HG03159 (cell line): ENCODE data around the gene CREB5.
"Not testable (repeated sequence)": the region's sequence is repeated elsewhere in the genome, so short reads cannot be mapped to it uniquely, and the experiment has no call there.

Source experiments
- ATAC-seq: cut with Tn5 transposase; IDR thresholded peaks from one replicate; pipeline ENCODE4 v1.9.1; 2021; ENCODE audit warnings: mild to moderate bottlenecking, moderate library complexity; ENCODE audit not compliant: unreplicated experiment

The CREB5 gene

DNA sequence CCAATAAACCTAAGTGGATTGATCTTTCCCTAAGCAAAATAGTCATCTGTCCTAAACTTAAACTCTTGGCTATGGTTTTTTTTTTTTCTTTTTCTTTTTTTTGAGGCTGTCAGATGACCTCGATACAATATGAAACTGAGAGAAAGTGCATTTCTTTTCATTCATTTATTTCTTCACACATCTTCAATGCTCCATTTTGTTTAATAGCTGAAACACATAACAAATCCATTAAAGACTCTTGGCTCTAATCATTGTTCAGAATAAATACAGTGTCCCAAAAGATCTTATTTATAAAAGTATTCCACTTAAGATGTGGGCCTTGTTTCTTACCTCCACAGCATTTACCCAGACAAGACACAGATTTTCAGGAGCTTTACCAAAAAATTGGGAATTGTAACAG is 350.3 kb downstream of the CREB5 start:
- ATAC-seq, result no peak

DNA sequence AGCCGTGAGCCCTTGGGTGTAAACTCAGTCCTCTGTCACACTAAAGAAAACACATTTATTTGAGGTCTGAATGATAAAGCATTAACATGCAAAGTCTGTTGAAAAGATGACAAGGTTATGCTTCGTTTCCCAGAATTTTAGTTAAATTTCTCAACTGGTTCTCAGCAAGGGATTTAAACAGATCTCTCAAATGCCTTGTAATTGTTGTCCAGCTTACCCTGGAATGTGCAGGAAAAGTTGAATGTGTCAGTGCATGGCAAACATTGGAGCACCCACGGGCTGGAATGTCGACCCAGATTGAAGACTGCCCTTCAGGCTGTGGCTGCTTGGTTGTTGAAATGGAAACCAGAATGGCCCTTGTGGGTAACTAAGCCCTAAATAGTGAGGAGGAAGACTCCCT is 354.0 kb downstream of the CREB5 start:
- ATAC-seq, result no peak

DNA sequence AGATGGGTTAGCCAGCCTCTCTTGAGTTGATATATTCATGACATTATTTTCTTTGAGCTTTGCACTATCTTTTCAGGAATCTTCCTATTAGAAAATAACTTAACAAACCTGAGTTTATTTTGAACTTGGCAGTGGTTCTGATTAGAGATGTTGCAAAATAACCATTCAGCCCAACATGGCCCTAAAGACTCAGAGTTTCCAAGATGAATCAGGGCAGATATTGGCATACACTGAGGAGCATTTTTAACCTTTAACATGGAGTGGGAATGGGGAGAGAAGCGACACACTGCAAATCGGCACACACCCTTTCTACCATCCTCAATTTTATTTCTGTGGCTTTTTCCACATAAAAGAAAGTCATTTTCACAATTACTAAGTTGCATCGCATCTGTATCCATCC is 355.0 kb downstream of the CREB5 start:
- ATAC-seq, result no peak

DNA sequence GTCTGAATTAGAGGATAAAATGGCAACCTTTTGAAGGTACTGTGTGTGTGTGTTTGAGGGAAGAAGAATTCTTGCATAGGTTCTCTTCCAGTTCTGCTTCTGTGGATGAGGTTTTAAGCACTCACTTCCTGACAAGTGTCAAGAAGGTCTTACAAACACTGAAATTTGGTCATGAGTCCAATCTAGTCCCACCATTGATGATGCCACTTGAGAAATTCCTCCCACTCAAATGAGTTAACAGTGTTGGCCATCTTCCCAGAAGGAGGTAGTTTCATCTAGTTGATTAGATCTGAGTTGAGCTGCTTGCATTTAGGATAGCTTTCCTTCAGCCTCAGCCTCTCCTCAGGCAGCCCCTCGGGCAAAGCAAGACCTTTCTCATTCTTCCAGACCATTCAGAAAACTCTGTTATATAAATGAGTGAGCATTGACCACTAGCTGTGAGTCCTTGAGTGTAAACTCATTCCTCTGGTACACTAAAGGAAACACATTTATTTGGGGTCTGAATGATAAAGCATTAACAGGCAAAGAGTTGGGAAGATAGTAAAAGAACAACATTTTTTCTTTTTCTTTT is 356.3 kb downstream of the CREB5 start:
- ATAC-seq, result no peak

DNA sequence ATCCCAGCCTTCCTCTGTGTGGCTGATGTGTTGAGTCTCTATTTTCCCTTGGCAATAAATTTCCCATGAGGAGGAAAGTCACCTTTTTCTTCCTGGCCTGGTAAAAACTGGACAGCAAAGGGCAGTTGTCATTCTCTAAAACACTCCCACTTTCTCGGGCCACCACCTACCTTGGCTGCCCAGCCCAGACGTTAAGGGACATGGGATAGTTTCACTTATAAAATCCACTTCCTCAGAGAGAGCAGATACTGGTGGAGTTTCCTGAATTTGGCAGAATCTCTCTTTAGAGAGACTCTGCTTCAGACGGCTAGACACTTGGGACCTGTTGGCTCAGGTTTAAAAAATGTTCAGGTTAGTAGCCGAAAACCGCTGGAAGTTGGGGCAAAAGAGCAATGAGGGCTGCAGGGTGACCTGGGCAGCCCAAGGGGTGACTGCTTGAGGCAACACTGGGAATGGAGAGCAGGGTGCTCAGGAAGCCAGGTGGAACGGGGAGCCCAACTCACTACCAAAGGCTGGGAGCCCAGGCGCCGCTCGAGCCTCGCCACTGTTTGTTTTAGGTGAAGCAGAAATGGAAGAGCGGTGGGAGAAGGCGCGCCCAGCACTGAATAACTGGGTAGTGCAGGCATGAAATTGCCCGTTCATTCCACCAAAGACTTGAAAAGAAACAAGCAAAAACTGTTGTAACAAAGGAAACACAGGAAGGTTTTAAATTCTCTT is 359.7 kb downstream of the CREB5 start:
- no peak for ATAC-seq

DNA sequence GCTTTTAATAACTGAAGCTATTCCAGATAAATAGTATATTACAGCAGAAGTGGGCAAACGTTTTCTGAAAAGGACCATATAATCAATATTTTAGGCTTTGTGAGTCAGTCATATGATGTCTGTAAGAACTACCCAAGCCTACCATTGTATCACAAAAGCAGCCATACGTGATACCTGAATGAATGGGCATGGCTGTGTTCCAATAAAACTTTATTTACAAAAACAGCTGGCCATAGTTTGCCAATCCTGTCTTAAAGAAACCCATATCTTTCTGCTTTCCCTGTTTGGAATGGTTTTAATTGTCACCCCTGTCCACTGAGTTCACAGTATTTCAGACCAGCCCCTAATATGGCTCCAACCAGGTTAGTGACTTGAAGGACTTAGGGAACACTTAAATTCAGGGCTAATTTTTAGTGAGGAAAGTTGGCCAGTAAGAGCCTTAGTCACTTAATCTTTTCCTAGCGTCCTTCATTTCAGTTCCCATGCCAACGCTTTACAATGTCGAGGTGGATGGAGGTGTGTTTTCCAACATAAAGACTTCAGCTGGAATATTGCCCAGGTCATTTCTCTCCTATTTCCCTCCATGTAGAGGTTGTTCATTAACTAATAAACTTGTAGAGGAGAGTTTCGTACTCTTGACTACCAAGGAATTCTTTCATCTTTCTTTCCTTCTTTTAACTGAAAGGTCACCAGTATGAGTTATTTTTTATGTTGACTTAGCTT is 361.3 kb downstream of the CREB5 start:
- ATAC-seq, result no peak

DNA sequence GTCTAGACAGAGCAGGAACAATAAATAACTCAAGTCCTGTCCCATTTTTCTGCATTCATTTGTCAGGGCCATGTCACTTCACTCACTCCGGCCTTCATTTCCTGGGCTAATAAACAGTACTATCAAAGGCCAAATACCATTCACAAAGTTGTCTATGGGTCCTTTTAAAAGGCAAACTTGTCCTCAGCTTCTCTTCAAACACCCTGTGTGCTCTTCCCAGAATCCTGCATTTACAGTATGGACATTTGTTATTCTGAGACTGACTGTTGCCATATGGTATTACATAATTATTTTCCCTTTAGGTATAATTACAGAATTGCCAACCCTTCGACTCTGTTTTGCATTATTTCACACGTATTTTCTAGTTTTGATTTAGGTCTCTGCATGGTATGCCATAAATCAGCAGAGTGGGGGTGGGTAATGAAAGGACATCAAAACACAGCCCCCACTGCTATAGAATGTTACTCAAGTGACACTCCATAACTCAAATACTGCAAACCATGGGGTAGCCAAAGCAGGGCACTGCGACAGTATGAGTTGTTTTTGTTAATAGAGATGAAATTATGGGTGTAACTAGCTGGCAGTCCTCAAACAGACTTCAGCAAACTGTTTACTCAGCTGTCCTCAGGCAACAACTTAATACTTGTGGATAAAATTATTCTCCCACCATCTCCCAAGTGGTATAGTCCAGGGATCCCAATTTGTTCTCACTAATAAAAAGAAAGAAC is 362.1 kb downstream of the CREB5 start:
- ATAC-seq, result no peak

DNA sequence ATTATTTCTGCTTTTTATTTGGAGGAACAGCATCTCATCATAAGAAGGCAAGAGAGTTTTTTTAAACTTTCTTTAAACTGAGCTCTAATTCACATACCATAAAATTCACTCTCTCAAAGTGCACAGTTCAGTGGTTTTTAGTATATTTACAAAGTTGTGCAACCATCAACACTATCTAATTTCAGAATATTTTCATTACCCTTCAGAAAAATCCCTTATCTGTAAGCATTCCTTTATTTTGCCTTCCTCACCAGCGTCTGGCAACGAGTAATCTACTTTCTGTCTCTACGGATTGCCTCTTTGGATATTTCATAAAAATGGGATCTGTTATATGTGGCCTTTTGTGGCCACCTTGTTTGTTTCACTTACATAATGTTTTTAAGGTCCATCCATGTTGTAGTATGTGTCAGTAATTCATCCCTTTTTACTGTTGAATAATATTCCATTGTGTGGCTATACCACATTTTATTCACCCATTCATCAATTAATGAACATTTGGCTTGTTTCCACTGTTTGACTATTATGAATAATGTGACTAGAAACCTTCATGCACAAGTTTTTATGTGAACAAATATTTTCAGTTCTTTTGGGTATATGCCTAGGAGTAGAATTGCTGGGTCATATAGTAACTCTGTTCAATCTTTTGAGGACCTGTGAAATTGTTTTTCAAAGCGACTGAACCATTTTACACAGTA is 364.3 kb downstream of the CREB5 start:
- no peak for ATAC-seq

DNA sequence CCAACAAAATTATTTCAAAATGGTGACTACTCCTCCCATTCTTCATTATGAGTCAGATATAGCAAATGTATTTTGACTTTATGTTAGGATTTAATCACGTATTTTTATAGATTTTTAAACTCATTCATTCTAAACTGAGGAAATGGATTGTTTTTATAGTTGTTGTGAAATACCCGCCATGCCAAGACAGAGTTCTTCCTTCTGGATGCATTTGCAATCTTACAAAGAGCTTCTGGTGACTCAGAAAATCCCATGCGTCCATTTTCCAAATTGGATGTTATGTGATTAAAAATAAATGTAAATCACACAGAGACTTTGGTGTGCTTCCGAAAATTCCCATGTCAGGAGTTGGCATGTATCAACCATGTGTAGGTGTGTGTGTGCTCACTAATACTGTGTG is 366.5 kb downstream of the CREB5 start:
- ATAC-seq, result no peak

DNA sequence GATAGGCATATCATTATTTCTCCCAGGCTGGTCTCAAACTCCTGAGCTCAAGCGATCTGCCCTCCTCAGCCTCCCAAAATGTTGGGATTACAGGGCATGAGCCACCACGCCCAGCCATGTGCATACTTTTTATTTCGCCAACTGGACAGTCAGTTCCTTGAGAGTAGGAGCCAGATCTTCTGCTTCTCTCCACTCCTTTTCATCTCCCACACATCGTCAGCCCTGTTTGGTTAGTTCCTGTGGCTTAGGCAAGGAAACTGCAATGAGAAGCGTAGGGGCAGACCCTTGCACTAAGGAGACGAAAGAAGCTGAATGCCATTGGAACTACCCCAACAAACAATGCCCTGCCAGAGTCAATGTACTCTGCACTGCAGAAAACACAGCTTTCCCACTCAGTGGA is 367.6 kb downstream of the CREB5 start:
- no peak for ATAC-seq

DNA sequence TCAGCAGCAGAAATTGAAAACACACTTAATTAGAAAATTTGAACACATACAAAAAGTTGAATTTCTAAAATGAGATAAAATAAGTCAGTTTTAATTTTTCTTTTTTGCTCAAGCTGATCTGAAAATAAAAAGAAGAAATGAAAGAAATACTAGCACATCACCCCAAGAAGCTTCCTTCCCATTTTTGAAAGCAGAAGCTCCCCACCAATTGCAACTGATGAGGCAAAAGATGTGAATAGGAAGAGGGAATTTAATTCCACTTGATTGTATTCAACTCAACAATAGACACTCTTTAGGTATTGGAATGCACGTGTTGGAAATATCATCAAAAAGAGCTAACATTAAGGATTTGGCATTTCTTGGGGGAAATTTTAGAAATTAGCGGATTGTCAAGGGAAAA is 370.0 kb downstream of the CREB5 start:
- ATAC-seq, result no peak

DNA sequence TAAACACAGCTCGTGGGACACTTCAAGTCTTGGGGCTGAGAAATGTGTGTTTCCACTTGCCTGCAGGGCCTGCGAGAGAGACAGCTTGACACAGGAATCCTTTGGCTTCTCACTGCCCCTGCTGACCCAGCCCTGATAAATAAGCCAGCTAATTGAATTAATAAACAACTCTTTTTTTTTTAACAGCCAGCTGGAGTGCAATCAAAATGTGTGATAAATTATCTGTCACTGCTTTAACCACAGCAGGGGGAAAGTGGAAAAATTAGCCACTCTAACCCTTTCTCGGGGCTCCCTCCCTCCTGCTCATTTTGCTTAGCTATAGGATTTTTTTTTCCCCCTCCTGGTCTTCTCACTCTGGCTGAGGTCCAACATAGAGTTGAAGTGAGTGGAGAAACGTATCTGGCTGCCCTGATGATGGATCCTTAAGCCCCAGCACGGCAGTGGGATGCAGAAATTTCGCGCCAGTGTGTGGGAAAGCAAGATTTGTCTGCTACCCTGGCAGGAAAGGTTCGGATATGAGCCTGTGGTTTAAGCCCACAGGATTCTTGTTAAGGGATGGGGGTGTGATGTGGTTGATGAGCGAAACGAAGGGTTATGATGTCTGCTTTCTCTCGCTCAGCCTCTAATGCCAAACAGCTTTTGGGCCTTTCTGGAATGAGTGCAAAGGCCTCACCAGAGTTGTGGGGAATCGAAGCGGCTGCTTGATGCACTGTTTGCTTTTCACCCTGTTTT is 372.0 kb downstream of the CREB5 start:
- ATAC-seq, result no peak

DNA sequence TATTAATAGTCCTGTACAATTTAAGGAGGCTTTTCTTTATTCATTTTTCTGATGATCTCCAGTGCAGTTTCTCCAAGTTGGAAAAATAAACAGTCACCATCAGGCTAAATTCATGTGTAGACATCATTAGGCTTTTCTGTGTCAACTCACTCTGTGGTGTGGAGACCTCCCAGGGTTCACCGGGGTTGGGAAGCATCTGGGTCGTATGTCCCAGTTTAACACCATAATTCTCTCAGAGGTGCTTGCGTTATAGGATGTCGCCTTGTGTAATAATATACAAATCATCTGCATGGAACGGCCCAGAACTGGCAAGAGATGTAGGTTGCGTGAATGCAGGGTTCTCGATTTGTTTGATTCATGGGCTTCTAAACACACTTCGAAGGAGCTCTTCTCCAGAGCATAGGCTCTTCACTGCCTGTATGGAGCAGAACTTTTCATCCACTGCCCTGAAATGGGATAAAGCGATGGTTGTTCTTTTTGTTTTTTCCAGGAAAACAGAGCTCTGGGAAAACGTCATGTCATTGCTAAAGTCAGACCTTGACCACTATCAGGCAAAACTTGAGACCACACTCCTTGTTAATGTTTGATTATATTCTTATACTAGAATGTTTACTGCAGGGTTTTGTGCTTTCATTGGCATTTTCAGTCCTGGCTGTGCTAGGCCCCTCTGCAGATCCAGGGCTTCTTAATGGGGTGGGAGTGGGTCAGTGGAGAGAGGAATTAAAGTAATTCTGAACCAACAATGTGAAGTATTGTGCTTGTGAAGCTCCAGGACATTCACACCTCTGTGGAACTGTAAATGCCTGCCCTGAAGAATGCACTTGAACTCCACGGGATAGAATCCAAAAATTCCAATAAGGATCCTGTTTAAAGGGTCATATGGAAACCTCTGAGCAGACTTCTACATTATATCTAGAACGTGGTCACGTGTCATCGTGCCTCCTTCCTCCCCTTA is 373.0 kb downstream of the CREB5 start:
- ATAC-seq, result no peak

DNA sequence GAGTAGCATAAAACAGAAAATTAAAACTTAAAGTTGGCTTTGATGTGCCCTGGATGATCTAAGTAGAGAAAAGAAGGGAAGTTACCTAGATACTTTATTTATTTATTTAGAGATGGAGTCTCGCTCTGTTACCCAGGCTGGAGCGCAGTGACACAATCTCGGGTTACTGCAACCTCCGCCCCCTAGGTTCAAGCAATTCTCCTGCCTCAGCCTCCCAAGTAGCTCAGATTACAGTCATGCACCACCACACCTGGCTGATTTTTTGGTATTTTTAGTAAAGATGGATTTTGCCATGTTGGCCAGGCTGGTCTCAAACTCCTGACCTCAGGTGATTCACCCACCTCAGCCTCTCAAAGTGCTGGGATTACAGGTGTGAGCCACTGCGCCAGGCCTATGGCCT is 373.8 kb downstream of the CREB5 start:
- ATAC-seq, result not testable (repeated sequence)

DNA sequence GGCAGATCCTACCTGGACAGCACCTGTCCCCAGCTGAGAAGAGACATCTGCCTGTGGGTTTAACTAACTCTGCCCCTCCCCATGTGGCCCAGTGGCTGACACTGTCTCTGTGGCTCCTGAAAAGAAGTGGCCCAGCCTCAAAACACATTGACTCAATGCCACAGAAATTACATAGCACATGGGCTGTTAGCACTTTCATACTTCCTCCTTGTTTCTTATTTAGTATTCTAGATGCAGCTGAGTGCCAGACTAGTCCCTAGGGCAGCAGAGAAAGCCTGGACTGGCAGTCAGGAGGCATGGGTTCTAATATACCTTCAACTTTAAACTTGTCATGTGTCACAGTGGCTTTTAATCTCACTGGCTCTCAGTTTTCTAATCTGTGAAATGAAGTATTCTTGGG is 374.8 kb downstream of the CREB5 start:
- peak; percentile 50 for ATAC-seq

DNA sequence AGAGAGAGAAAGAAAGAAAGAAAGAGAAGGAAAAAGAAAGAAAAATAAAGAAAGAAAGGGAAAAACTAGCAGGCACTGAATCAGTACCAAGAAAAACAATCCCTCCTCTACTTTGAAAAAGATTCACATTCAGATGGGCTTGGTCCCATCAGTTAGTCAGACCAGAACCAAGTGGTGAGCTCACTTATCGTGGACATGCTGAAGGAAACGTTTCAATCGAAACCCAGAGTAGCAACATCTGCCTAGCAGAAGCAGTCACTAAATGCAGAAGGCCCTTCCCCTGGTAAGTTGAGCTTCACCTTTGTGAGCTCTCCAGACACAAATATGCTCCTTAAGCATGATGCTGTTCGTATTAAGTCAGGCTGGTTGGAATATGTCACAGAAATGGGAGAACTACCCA is 378.1 kb downstream of the CREB5 start:
- no peak for ATAC-seq

DNA sequence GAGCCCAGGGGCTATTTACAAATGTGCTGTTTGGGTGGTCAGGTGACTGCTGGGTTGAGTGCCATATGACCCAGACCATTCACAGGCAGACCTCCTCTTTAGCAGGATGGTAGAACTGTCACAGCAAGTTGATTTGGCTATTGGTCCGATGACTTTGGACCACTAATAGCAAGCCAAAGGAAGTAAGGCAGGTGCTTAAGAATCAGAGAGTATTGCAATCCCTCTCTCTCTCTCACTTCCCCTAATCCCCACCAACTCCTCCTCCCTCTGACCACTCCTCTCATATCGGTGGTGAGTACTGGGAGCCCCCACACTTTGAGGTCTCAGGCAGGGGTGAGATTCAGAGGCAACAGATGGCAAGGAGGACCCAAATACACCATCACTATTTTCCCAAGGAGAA is 380.5 kb downstream of the CREB5 start:
- peak; percentile 73 for ATAC-seq

DNA sequence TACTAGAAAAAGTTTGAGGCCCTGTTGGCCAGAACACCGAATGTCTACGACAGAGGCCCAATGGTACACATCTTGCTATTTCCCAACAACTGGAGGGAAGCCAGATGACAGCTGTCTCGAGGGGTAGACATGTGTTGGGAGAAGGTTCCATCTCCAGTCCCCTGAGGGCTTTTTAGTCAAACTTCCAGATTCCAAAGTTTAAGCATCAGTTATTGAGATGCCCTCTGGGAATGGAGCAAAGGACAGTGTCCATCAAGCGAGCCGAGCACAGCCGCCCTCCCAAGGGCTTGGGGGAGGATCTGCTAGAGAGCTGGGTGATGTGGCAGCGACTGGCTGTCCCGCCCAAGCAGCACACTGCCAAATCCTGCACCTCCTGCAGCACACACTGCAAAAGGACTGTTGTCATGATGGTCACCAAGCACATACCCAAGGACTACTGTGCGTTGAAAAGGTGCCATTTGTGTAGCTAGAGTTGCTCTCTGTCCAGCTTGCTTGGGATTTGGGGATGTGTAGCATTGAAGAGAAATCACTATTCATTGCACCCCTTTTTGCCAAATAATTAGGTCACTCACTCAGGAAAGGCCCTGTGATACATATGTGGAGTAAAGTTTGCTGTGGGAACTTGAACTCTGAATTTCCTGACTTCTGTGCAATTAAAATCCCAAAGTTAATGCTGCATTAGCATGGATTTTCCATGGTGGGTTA is 381.2 kb downstream of the CREB5 start:
- ATAC-seq, result no peak

DNA sequence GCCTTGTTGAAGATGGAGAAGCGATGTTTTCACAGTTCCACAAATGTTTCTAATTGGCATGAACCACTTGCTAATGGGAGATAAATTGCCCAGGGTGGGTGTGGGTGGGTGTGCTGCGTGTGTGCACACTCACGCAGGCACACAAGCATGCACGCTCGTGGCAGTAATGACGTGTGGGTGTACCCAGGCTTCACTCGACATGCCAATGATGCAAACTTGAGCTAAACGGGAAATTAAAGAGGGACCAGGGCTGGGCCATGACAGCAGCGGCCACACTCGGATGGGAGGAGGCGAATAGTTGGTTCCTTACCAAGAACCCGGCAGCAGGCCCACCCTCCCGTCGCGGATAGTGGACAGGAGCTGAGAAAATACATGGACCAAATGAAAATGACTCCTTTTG is 386.0 kb downstream of the CREB5 start:
- ATAC-seq, result no peak
